ENCODE measurements around the gene FBN1.

FBN1 gene

DNA sequence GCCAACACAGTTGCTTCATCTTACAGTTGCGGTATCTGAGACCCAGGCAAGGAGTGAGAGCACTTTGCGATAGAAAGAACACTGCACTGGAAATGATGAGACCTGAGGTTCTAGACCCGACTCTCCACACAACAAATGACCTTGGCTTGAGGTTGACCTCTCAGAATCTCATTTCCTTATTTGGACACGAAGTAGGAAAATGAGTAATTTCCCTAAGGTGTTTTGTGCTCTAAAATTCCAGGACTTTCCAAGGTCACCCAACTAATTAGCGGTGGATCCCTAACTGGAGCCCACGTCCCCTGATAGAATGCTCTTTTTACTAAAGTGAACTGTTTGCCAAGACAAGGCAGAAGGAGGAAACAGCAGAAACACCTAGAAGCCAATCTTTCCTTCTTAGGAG lies 26.7 kb upstream of the FBN1 start:
- H3K36me3 ChIP-seq (ENCODE audit: control insufficient read depth in 2 of 2, insufficient read depth in 1 of 2, low read length in 2 of 2), result no peaks in the 10 kb centered on the region
- TF ChIP-seq ZBTB20 (tag by site-specific recombination; IDR thresholded peaks at IDR 0.05), result no peak
- no peak for TF ChIP-seq ZNF843 (tag by site-specific recombination; IDR thresholded peaks at IDR 0.05)
- no peak for TF ChIP-seq SCRT1 (tag by site-specific recombination; IDR thresholded peaks at IDR 0.05; ENCODE audit: borderline replicate concordance)
- no peak for TF ChIP-seq ZNF302 (tag by site-specific recombination; IDR thresholded peaks at IDR 0.05; ENCODE audit: low read depth)
- no peak for TF ChIP-seq YY2 (tag by site-specific recombination; IDR thresholded peaks at IDR 0.05)
- TF ChIP-seq IKZF3 (tag by site-specific recombination; IDR thresholded peaks at IDR 0.05), result no peak
- TF ChIP-seq, protein P1, sequence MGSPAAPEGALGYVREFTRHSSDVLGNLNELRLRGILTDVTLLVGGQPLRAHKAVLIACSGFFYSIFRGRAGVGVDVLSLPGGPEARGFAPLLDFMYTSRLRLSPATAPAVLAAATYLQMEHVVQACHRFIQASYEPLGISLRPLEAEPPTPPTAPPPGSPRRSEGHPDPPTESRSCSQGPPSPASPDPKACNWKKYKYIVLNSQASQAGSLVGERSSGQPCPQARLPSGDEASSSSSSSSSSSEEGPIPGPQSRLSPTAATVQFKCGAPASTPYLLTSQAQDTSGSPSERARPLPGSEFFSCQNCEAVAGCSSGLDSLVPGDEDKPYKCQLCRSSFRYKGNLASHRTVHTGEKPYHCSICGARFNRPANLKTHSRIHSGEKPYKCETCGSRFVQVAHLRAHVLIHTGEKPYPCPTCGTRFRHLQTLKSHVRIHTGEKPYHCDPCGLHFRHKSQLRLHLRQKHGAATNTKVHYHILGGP (tag by site-specific recombination; IDR thresholded peaks at IDR 0.05), result no peak
- no peak for TF ChIP-seq ZNF335 (tag by site-specific recombination; conservative IDR thresholded peaks at IDR 0.05)
- TF ChIP-seq, protein P2, sequence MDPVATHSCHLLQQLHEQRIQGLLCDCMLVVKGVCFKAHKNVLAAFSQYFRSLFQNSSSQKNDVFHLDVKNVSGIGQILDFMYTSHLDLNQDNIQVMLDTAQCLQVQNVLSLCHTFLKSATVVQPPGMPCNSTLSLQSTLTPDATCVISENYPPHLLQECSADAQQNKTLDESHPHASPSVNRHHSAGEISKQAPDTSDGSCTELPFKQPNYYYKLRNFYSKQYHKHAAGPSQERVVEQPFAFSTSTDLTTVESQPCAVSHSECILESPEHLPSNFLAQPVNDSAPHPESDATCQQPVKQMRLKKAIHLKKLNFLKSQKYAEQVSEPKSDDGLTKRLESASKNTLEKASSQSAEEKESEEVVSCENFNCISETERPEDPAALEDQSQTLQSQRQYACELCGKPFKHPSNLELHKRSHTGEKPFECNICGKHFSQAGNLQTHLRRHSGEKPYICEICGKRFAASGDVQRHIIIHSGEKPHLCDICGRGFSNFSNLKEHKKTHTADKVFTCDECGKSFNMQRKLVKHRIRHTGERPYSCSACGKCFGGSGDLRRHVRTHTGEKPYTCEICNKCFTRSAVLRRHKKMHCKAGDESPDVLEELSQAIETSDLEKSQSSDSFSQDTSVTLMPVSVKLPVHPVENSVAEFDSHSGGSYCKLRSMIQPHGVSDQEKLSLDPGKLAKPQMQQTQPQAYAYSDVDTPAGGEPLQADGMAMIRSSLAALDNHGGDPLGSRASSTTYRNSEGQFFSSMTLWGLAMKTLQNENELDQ (tag by site-specific recombination; IDR thresholded peaks at IDR 0.05; ENCODE audit: low read depth), result no peak
- TF ChIP-seq, protein P3, sequence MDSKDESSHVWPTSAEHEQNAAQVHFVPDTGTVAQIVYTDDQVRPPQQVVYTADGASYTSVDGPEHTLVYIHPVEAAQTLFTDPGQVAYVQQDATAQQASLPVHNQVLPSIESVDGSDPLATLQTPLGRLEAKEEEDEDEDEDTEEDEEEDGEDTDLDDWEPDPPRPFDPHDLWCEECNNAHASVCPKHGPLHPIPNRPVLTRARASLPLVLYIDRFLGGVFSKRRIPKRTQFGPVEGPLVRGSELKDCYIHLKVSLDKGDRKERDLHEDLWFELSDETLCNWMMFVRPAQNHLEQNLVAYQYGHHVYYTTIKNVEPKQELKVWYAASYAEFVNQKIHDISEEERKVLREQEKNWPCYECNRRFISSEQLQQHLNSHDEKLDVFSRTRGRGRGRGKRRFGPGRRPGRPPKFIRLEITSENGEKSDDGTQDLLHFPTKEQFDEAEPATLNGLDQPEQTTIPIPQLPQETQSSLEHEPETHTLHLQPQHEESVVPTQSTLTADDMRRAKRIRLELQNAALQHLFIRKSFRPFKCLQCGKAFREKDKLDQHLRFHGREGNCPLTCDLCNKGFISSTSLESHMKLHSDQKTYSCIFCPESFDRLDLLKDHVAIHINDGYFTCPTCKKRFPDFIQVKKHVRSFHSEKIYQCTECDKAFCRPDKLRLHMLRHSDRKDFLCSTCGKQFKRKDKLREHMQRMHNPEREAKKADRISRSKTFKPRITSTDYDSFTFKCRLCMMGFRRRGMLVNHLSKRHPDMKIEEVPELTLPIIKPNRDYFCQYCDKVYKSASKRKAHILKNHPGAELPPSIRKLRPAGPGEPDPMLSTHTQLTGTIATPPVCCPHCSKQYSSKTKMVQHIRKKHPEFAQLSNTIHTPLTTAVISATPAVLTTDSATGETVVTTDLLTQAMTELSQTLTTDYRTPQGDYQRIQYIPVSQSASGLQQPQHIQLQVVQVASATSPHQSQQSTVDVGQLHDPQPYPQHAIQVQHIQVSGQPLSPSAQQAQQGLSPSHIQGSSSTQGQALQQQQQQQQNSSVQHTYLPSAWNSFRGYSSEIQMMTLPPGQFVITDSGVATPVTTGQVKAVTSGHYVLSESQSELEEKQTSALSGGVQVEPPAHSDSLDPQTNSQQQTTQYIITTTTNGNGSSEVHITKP (tag by site-specific recombination; IDR thresholded peaks at IDR 0.05), result no peak
- CTCF ChIA-PET, result no interaction called here
- H3K4me1 ChIP-seq (ENCODE audit: control insufficient read depth, insufficient read depth, low read length), result no peaks in the 10 kb centered on the region
- POLR2A ChIA-PET, result no interaction called here
- H3K27ac ChIP-seq (ENCODE audit: extremely low read depth, low read depth, low read length), result no peak overlapping the region
- H3K4me3 ChIP-seq (ENCODE audit: low read depth, low read length), result no peak overlapping the region
- H3K9me3 ChIP-seq (ENCODE audit: control insufficient read depth, insufficient read depth, low read depth, low read length), result no peaks in the 10 kb centered on the region

DNA sequence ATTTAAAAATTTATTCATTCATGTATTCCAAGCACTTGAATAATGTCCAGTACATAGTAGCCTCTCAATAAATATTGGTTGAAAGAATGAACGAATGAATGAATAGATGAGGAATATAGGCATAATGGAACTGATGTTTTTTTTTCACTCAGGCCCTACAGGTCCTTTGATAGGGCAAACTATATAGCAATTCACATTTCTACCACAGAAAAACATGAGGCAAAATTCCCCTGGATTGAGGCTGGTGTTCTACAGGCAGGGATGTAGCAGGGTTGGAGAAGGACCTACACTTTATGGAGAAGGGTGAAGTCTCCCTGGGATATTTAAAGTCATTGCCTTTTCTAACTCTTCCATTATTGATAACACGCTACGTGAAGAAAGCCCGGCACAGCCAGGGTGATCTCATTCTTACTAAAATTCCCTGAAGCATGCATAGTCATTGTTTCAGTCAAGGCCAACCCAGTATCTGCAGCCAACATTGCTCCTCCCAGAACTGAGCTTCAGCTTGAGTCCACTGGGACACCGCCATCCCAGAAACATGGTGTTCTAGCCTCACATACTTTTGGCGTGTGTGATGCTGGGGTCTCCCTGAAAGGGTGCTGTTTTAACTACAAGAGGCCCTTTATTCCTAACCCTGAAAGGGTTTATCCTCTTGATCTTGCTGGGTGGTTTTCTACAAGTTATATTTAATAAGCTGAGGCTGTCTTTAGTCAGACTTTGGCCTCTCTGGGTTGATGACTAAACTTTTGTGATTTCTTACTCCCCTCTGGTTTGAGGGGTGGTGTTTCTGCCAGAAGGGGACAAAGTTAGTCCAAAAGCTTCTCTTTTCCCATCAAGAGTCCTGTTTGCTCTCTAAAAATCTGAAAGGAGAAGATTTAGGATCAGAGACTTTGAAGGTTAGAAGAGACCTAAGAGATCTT lies 25.9 kb upstream of the FBN1 start:
- POLR2A ChIA-PET, result no interaction called here
- CTCF ChIA-PET, result interaction anchor here (0.6 kb wide), 1 partner anchor 88 kb away, joined by 3 read pairs; no protein-coding TSS in a partner anchor
- Histone ChIP-seq H3K36me3 (ENCODE audit: control insufficient read depth in 2 of 2, insufficient read depth in 1 of 2, low read length in 2 of 2) (no peaks in the 10 kb centered on the region), H3K4me1 (ENCODE audit: control insufficient read depth, insufficient read depth, low read length) (no peaks in the 10 kb centered on the region), H3K27ac (ENCODE audit: extremely low read depth, low read depth, low read length) (no peak overlapping the region), H3K9me3 (ENCODE audit: control insufficient read depth, insufficient read depth, low read depth, low read length) (no peaks in the 10 kb centered on the region), H3K4me3 (ENCODE audit: low read depth, low read length) (no peak overlapping the region)
- no peak for TF ChIP-seq ZNF155 (tag by site-specific recombination; IDR thresholded peaks at IDR 0.05)
- no peak for TF ChIP-seq TCF7L2 (IDR thresholded peaks at IDR 0.05; ENCODE audit: borderline replicate concordance, low read depth, low read length)
- TF ChIP-seq ZNF146 (tag by site-specific recombination; IDR thresholded peaks at IDR 0.05), result no peak
- TF ChIP-seq YY1 (tag by site-specific recombination; IDR thresholded peaks at IDR 0.05), result no peak
- TF ChIP-seq ZNF785 (tag by site-specific recombination; IDR thresholded peaks at IDR 0.05), result no peak
- TF ChIP-seq ZSCAN16 (tag by site-specific recombination; IDR thresholded peaks at IDR 0.05), result no peak

Measured in HEK293 (cell line).